HG03039 (cell line): ENCODE data around the gene PTPDC1.
"Not testable (repeated sequence)": the region's sequence is repeated elsewhere in the genome, so short reads cannot be mapped to it uniquely, and the experiment has no call there.

Experiments used
- ATAC-seq: cut with Tn5 transposase; IDR thresholded peaks from one replicate; pipeline ENCODE4 v1.9.1; 2021; ENCODE audit warnings: mild to moderate bottlenecking, moderate library complexity; ENCODE audit not compliant: unreplicated experiment

The PTPDC1 gene

GRCh38 chr9:94086486-94087345, 2.5 kb downstream of the PTPDC1 start:
- ATAC-seq: no peak

GRCh38 chr9:94094219-94095145, 10.2 kb downstream of the PTPDC1 start:
- not testable (repeated sequence) for ATAC-seq

- no peak for ATAC-seq
Observed at GRCh38 chr9:94096819-94097577, 12.7 kb downstream of the PTPDC1 start.

GRCh38 chr9:94097788-94098414, 13.6 kb downstream of the PTPDC1 start:
- no peak for ATAC-seq

- no peak for ATAC-seq
Observed at GRCh38 chr9:94100152-94100879, 16.1 kb downstream of the PTPDC1 start.

- ATAC-seq: no peak
Observed at GRCh38 chr9:94101162-94101853, 17.0 kb downstream of the PTPDC1 start.

GRCh38 chr9:94108584-94108983, 24.3 kb downstream of the PTPDC1 start:
- ATAC-seq: no peak

- ATAC-seq: no peak
Observed at GRCh38 chr9:94110821-94111252, 26.6 kb downstream of the PTPDC1 start.

GRCh38 chr9:94111446-94111845, 27.2 kb downstream of the PTPDC1 start:
- no peak for ATAC-seq

GRCh38 chr9:94112716-94113465, 28.6 kb downstream of the PTPDC1 start:
- no peak for ATAC-seq

GRCh38 chr9:94120088-94120487, 35.8 kb downstream of the PTPDC1 start:
- ATAC-seq: not testable (repeated sequence)

- ATAC-seq: no peak
Observed at GRCh38 chr9:94120854-94121376, 36.7 kb downstream of the PTPDC1 start.

- ATAC-seq: no peak
Observed at GRCh38 chr9:94126844-94127243, 42.6 kb downstream of the PTPDC1 start.

GRCh38 chr9:94127806-94128205, 43.5 kb downstream of the PTPDC1 start:
- no peak for ATAC-seq

- ATAC-seq: no peak
Observed at GRCh38 chr9:94128580-94128979, 44.3 kb downstream of the PTPDC1 start.

GRCh38 chr9:94134629-94135028, 50.4 kb downstream of the PTPDC1 start:
- no peak for ATAC-seq

GRCh38 chr9:94135222-94135621, 51.0 kb downstream of the PTPDC1 start:
- ATAC-seq: no peak
